Measurements from ENCODE around the gene SFMBT2.

SFMBT2 gene

GRCh38 chr10:7157091-7157490, 253.7 kb downstream of the SFMBT2 start:
- TF ChIP-seq, protein P1, sequence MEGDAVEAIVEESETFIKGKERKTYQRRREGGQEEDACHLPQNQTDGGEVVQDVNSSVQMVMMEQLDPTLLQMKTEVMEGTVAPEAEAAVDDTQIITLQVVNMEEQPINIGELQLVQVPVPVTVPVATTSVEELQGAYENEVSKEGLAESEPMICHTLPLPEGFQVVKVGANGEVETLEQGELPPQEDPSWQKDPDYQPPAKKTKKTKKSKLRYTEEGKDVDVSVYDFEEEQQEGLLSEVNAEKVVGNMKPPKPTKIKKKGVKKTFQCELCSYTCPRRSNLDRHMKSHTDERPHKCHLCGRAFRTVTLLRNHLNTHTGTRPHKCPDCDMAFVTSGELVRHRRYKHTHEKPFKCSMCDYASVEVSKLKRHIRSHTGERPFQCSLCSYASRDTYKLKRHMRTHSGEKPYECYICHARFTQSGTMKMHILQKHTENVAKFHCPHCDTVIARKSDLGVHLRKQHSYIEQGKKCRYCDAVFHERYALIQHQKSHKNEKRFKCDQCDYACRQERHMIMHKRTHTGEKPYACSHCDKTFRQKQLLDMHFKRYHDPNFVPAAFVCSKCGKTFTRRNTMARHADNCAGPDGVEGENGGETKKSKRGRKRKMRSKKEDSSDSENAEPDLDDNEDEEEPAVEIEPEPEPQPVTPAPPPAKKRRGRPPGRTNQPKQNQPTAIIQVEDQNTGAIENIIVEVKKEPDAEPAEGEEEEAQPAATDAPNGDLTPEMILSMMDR (IDR thresholded peaks at IDR 0.05), result no peak

GRCh38 chr10:7153750-7154149, 257.1 kb downstream of the SFMBT2 start:
- TF ChIP-seq, protein P1 (IDR thresholded peaks at IDR 0.05), result no peak

- TF ChIP-seq, protein P1 (IDR thresholded peaks at IDR 0.05), result no peak
Measured at GRCh38 chr10:7152982-7153381, 257.9 kb downstream of the SFMBT2 start.

DNA sequence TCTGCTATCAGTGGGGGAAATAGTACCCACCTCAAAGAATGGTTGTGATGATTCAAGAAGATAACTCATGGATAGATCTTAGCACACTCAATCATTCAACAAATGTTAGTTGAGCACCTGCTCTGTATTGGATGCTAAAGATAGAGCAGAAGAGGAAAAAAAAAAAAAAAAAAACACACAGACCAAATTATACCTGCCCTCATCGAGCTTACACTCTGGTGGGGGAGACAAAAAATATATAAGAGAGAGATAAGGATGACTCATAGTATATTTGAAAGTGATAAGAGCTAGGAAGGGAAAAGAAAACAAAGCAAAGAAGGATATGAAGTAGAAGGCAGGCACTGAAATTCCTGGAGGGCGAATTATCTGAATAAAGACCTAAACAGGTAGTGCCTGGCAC, 258.5 kb downstream of the SFMBT2 start:
- TF ChIP-seq, protein P1 (IDR thresholded peaks at IDR 0.05), result no peak

- TF ChIP-seq, protein P1 (IDR thresholded peaks at IDR 0.05), result no peak
Measured at GRCh38 chr10:7151538-7151937, 259.3 kb downstream of the SFMBT2 start.

DNA sequence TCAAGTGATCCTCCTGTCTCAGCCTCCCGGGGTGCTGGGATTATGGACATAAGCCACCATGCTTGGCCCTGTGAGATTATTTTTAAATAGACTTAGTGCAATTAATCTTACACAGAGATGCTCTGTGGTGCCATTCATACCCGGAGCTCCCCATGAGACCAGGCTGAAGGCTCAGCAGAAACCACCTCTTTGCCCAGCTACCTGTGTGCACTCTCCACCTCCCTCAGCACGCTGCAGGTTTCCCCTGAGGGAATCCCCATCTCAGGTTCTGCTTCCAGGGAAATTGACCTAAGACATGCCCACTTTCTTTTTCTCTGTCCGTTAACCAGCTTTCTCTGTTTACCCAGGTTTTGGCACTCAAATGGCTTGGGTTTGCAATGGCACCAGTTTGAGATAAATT, 260.5 kb downstream of the SFMBT2 start:
- TF ChIP-seq, protein P1 (IDR thresholded peaks at IDR 0.05), result no peak

- TF ChIP-seq, protein P1 (IDR thresholded peaks at IDR 0.05), result no peak
Measured at GRCh38 chr10:7146189-7146588, 264.6 kb downstream of the SFMBT2 start.

DNA sequence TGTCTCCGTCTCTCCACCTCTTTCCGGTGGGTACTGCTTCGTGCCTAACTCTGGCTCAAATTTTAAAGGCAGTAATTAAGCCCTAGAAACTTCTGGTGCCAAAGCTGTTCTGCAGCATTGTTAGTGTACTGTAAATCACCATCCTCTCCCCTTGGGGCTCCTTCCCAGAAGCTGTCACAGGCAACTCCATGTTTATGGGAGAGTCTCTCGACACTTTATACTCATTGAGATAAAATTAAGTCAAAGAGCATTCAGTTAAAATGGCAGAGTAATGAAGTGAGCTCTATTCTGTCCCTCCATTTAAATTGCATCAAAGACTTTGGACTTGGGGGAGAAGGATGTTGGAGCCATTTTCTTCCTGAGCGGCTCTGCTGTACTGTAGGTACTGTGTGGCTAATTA, 274.8 kb downstream of the SFMBT2 start:
- TF ChIP-seq, protein P1 (IDR thresholded peaks at IDR 0.05), result no peak

Measured in LNCAP (cell line).